H1 (cell line): Measurements from ENCODE around the gene CNR1. TPM values are rescaled to one million over a fixed set of nuclear protein-coding genes. Genes with fewer than 3 reads are reported as not detected.

ENCODE experiments used
- CTCF ChIA-PET: fragments of 300-600 bp; sonication (Branson Sonifier 250); formaldehyde crosslinking; loops from one replicate; lab custom pipeline; 2021; ENCODE audit not compliant: partially characterized antibody; lab: Charles Lee
- POLR2A ChIA-PET: fragments of 300-600 bp; sonication (Branson Sonifier 250); formaldehyde crosslinking; loops from one replicate; lab custom pipeline; 2021; ENCODE audit warnings: inconsistent platforms; ENCODE audit not compliant: partially characterized antibody; lab: Charles Lee
- DNase-seq, 2 experiments: peaks; one replicate each; pipeline versions ENCODE4 v3.0.0 to v3.0.0-alpha.2; 2010 to 2022; ENCODE audit warnings: low spot score in 2 of 2, low read depth in 1 of 2, mixed read lengths in 1 of 2
- FAIRE-seq: peaks from 2 replicates; lab custom pipeline; 2011; peaks lifted over from hg19 to GRCh38; lab: Jason Lieb, UNC
- H2AFZ ChIP-seq: 2 replicates; pipeline ENCODE4 v1.8.1; 2012; ENCODE audit warnings: low read length, inconsistent platforms
- H2AK5ac ChIP-seq: 2 replicates; pipeline ENCODE4 v1.6.1; 2013; ENCODE audit warnings: low read depth, low read length
- H2BK120ac ChIP-seq: replicated peaks from 2 replicates; pipeline ENCODE3; 2013; ENCODE audit warnings: low read depth, low read length, inconsistent platforms
- H2BK12ac ChIP-seq: 2 replicates; pipeline ENCODE4 v1.6.1; 2013; ENCODE audit warnings: low read depth, low read length
- H2BK15ac ChIP-seq: 2 replicates; pipeline ENCODE4 v1.6.1; 2013; ENCODE audit warnings: low read length
- H2BK20ac ChIP-seq: 2 replicates; pipeline ENCODE4 v1.6.1; 2013; ENCODE audit warnings: low read length
- H2BK5ac ChIP-seq: 2 replicates; pipeline ENCODE4 v1.6.1; 2013; ENCODE audit warnings: low read depth, low read length
- H3K14ac ChIP-seq: 2 replicates; pipeline ENCODE4 v1.6.1; 2013; ENCODE audit warnings: inconsistent platforms; ENCODE audit not compliant: insufficient read length
- H3K18ac ChIP-seq: 2 replicates; pipeline ENCODE4 v1.6.1; 2013; ENCODE audit warnings: low read length; ENCODE audit errors: extremely low read depth
- H3K23ac ChIP-seq: 2 replicates; pipeline ENCODE4 v1.6.1; 2013; ENCODE audit warnings: inconsistent platforms; ENCODE audit not compliant: insufficient read length
- H3K23me2 ChIP-seq: 2 replicates; pipeline ENCODE4 v1.6.1; 2013; ENCODE audit warnings: low read depth, low read length
- H3K27ac ChIP-seq: 2 replicates; pipeline ENCODE4 v1.6.1; 2011; ENCODE audit warnings: low read depth, low read length, inconsistent platforms
- H3K27me3 ChIP-seq, 4 experiments: replicated peaks in 1 of 4; 1 replicate in 1 of 4; 2 replicates in 3 of 4; pipeline versions ENCODE4 v1.6.1 to v1.8.1; 2011 to 2013; ENCODE audit warnings: low read length in 3 of 4, mild to moderate bottlenecking in 3 of 4, inconsistent platforms in 2 of 4, mixed read lengths in 2 of 4, moderate library complexity in 1 of 4; ENCODE audit not compliant: control insufficient read depth in 3 of 4, insufficient read depth in 3 of 4; ENCODE audit errors: extremely low read depth in 1 of 4
- H3K36me3 ChIP-seq, 4 experiments: 2 replicates each; pipeline versions ENCODE4 v1.6.1 to v1.8.1; 2011 to 2013; ENCODE audit warnings: mild to moderate bottlenecking in 4 of 4, low read length in 3 of 4, moderate library complexity in 2 of 4, control low read depth in 1 of 4, inconsistent platforms in 1 of 4; ENCODE audit not compliant: insufficient read depth in 4 of 4, control insufficient read depth in 2 of 4
- H3K4ac ChIP-seq: replicated peaks from 2 replicates; pipeline ENCODE3; 2013; ENCODE audit warnings: low read length, low read depth, mixed read lengths, inconsistent platforms; ENCODE audit not compliant: insufficient read length
- H3K4me1 ChIP-seq, 4 experiments: replicated peaks in 1 of 4; 1 replicate in 1 of 4; 2 replicates in 3 of 4; pipeline versions ENCODE4 v1.6.1 to v1.8.1; 2011 to 2013; ENCODE audit warnings: low read length in 3 of 4, inconsistent platforms in 2 of 4, mixed read lengths in 1 of 4; ENCODE audit not compliant: insufficient read depth in 4 of 4, control insufficient read depth in 3 of 4
- H3K4me2 ChIP-seq, 2 experiments: 2 replicates each; pipeline versions ENCODE4 v1.6.1 to v1.8.1; 2011 to 2013; ENCODE audit warnings: low read depth in 2 of 2, low read length in 2 of 2, control low read depth in 1 of 2, inconsistent platforms in 1 of 2, mild to moderate bottlenecking in 1 of 2; ENCODE audit not compliant: insufficient read depth in 1 of 2
- H3K4me3 ChIP-seq, 4 experiments: fragments of 200-600, 300-600 bp in 1 of 4; sonication (generic), shearing (Covaris generic), sonication (Bioruptor Twin) in 1 of 4; 2 replicates each; pipeline versions ENCODE4 v1.5.1 to v1.8.1; 2011 to 2016; ENCODE audit warnings: low read length in 4 of 4, low read depth in 3 of 4, control low read depth in 2 of 4, inconsistent platforms in 2 of 4, mild to moderate bottlenecking in 2 of 4, mixed read lengths in 1 of 4, moderate library complexity in 1 of 4; ENCODE audit not compliant: insufficient read depth in 2 of 4; ENCODE audit errors: extremely low read depth in 1 of 4
- H3K56ac ChIP-seq: replicated peaks from 2 replicates; pipeline ENCODE3; 2013; ENCODE audit warnings: low read depth, mild to moderate bottlenecking, mixed read lengths, low read length, inconsistent platforms; ENCODE audit not compliant: insufficient read length
- H3K79me1 ChIP-seq: 2 replicates; pipeline ENCODE4 v1.6.1; 2013; ENCODE audit warnings: low read depth, low read length, control low read depth
- H3K79me2 ChIP-seq, 2 experiments: 2 replicates each; pipeline versions ENCODE4 v1.6.1 to v1.8.1; 2012 to 2013; ENCODE audit warnings: low read length in 2 of 2, mild to moderate bottlenecking in 2 of 2, inconsistent platforms in 1 of 2; ENCODE audit not compliant: insufficient read depth in 2 of 2, control insufficient read depth in 1 of 2
- H3K9ac ChIP-seq, 4 experiments: replicated peaks in 1 of 4; 1 replicate in 1 of 4; 2 replicates in 3 of 4; pipeline versions ENCODE4 v1.6.1 to v1.8.1; 2011 to 2013; ENCODE audit warnings: low read depth in 3 of 4, low read length in 3 of 4, control low read depth in 2 of 4, mild to moderate bottlenecking in 2 of 4, moderate library complexity in 2 of 4, inconsistent platforms in 1 of 4; ENCODE audit errors: extremely low read depth in 1 of 4
- H3K9me3 ChIP-seq, 2 experiments: 2 replicates each; pipeline versions ENCODE4 v1.6.1 to v1.8.1; 2012 to 2013; ENCODE audit warnings: mild to moderate bottlenecking in 2 of 2, moderate library complexity in 2 of 2, control low read depth in 1 of 2, inconsistent platforms in 1 of 2, low read depth in 1 of 2, low read length in 1 of 2, mixed read lengths in 1 of 2; ENCODE audit not compliant: insufficient read depth in 2 of 2
- H4K20me1 ChIP-seq, 2 experiments: replicated peaks in 1 of 2; 2 replicates each; pipeline versions ENCODE3 to v1.8.1; 2011 to 2013; ENCODE audit warnings: inconsistent platforms in 2 of 2, low read length in 2 of 2, mild to moderate bottlenecking in 1 of 2; ENCODE audit not compliant: insufficient read depth in 2 of 2, control insufficient read depth in 1 of 2
- H4K5ac ChIP-seq: 2 replicates; pipeline ENCODE4 v1.6.1; 2013; ENCODE audit warnings: low read length, low read depth, mixed read lengths, inconsistent platforms; ENCODE audit not compliant: insufficient read length
- H4K8ac ChIP-seq: 2 replicates; pipeline ENCODE4 v1.8.0; 2013; ENCODE audit warnings: mild to moderate bottlenecking, moderate library complexity, low read length, inconsistent platforms; ENCODE audit not compliant: insufficient read depth; ENCODE audit errors: extremely low read depth
- H4K91ac ChIP-seq: replicated peaks from 2 replicates; pipeline ENCODE3; 2013; ENCODE audit warnings: low read length, mixed read lengths, inconsistent platforms; ENCODE audit not compliant: insufficient read length
- NRF1 ChIP-seq: IDR thresholded peaks from 2 replicates; pipeline ENCODE4 v1.6.1; 2011; ENCODE audit warnings: mild to moderate bottlenecking, low read depth, low read length, improper control_type of control experiment
- WGBS, 2 experiments: shearing (Covaris generic) in 1 of 2; methylation state at CpG; one replicate each; pipeline versions ENCODE4 v1.1.6 to v1.1.7; 2013 to 2015; ENCODE audit warnings: low lambda C conversion rate in 2 of 2, mixed read lengths in 2 of 2, inconsistent platforms in 1 of 2, low coverage in 1 of 2, missing lambda C conversion rate in 1 of 2; ENCODE audit not compliant: insufficient replicate concordance in 2 of 2, insufficient coverage in 1 of 2, insufficient read length in 1 of 2; ENCODE audit errors: extremely low coverage in 1 of 2, missing lambda C conversion rate in 1 of 2; 5-methylcytosine and 5-hydroxymethylcytosine counted together
- polyA plus RNA-seq, 7 experiments: library from polyadenylated mRNA; depleted of rRNA in 3 of 7; stranded (reverse) in 5 of 7; unstranded in 2 of 7; fragments of >200 nt in 5 of 7; fragments of 200-250 nt in 2 of 7; gene quantifications; 1 replicate in 5 of 7; 2 replicates in 1 of 7; 4 replicates in 1 of 7; pipeline versions ENCODE4 v1.2.1 to v1.2.3, GENCODE V29; 2011 to 2013; ENCODE audit warnings: missing spikeins in 2 of 7, mixed read lengths in 2 of 7
- total RNA-seq: library from RNA; stranded (reverse); fragmentation: NEBNext Ultra II Directional; extraction: Animal tissue kit (Norgen Biotek cat#: 25700); gene quantifications from 2 replicates; pipeline ENCODE4 v1.2.1, GENCODE V29; 2021

Gene CNR1
- total and polyA plus RNA-seq, 2 of the 8 experiments (the other 6 are each of a cell fraction or from before 2014, with no cell fraction given), result 0.83 to 3.1 TPM

DNA sequence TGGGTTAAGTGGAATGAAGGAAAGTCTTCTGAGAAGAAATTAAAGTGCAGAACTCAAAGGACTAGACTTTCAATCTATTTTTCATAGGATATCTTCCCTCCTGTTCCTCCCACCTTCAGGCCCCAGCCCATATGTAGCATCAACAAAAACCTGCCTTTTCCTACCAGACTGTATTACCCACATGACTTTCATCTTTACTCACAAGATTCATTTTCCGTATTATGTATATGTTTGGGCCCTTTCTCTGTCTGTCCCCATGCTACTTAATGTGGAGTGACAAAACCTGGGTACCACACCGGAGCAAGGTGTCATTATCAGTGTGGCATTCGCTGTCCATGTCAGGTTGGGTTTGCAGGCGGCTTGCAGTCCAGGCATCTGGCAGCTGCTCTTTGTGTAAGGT, 18.8 kb upstream of the CNR1 start:
- no peak overlapping the region for H3K4me2 ChIP-seq
- H3K56ac ChIP-seq, result no peak overlapping the region
- H2BK20ac ChIP-seq, result no peak overlapping the region
- H2AFZ ChIP-seq, result no peak overlapping the region
- FAIRE-seq, result no peak
- no peaks in the 10 kb centered on the region for H3K79me1 ChIP-seq
- H4K91ac ChIP-seq, result peak overlapping the region; percentile 20
- no peak overlapping the region for H3K23ac ChIP-seq
- no peak overlapping the region for H3K27ac ChIP-seq
- H4K8ac ChIP-seq, result no peak overlapping the region
- ChIA-PET POLR2A (no interaction called here), CTCF (no interaction called here)
- no peak overlapping the region for H2BK15ac ChIP-seq
- no peak overlapping the region for H3K18ac ChIP-seq
- H3K9me3 ChIP-seq, result no peaks in the 10 kb centered on the region
- no peak overlapping the region for H3K4me3 ChIP-seq
- H3K27me3 ChIP-seq, result no peaks in the 10 kb centered on the region
- H2BK5ac ChIP-seq, result no peak overlapping the region
- no peaks in the 10 kb centered on the region; the same call in 1 of the 2 replicates for H3K23me2 ChIP-seq
- no peak for TF ChIP-seq NRF1
- TF ChIP-seq, all 59 proteins: peak for 0
- Histone ChIP-seq H3K4me1 (0 out of 7 replicates have a peak, but pooled peaks cover 0 to 3% (median 0%) of the 10 kb centered on the region in 4 experiments), H3K4ac (no peak overlapping the region), H3K14ac (no peak overlapping the region), H2AK5ac (no peak overlapping the region), H4K20me1 (no peaks in the 10 kb centered on the region), H2BK12ac (no peak overlapping the region), H3K79me2 (no peaks in the 10 kb centered on the region), H3K9ac (no peak overlapping the region), H3K36me3 (no peaks in the 10 kb centered on the region), H2BK120ac (no peak overlapping the region), H4K5ac (no peak overlapping the region)
- no peak for DNase-seq
- 78% methylated on average over 4 of the region's 4 CpGs; no CpG with 5 or more reads in 1 of the 2 experiments for WGBS, 2 experiments
